IMR-90 (cell line): ENCODE data around the gene HOXA10. TPM values are rescaled to one million over a fixed set of nuclear protein-coding genes. Genes with fewer than 3 reads are reported as not detected.

Source experiments
- ATAC-seq: fragments of 200-7000 bp; cut with Tn5 transposase; 2 replicates; pipeline ENCODE4 v1.9.1; 2020; ENCODE audit warnings: low read depth, mild to moderate bottlenecking, moderate library complexity
- BruUV-seq: library from RNA; stranded (reverse); fragments of 400-500 nt; replicated peaks from 2 replicates; lab custom pipeline; 2021; lab: Mats Ljungman, UMichigan
- CTCF ChIA-PET: fragments of 300-600 bp; formaldehyde crosslinking; extraction: SDS; loops from one replicate; lab custom pipeline; 2021; ENCODE audit warnings: antibody characterized with exemption; lab: Yijun Ruan, JAX
- POLR2A ChIA-PET: fragments of 300-600 bp; sonication (Branson Sonifier 250); formaldehyde crosslinking; loops from one replicate; lab custom pipeline; 2022; ENCODE audit warnings: antibody characterized with exemption; ENCODE audit not compliant: unreplicated experiment; lab: Charles Lee
- DNase-seq: peaks from one replicate; pipeline ENCODE4 v3.0.0; 2013
- H2AFZ ChIP-seq: replicated peaks from 2 replicates; pipeline ENCODE3; 2013; ENCODE audit warnings: low read length, mild to moderate bottlenecking; ENCODE audit not compliant: poor library complexity
- H2AK5ac ChIP-seq: 2 replicates; pipeline ENCODE4 v1.6.1; 2013; ENCODE audit warnings: low read depth, low read length, inconsistent platforms
- H2AK9ac ChIP-seq: replicated peaks from 2 replicates; pipeline ENCODE3; 2013; ENCODE audit warnings: mild to moderate bottlenecking, low read depth, low read length, moderate library complexity; ENCODE audit not compliant: poor library complexity
- H2BK120ac ChIP-seq: 2 replicates; pipeline ENCODE4 v1.6.1; 2013; ENCODE audit warnings: low read depth, low read length, inconsistent platforms
- H2BK15ac ChIP-seq: 3 replicates; pipeline ENCODE4 v1.6.1; 2013; ENCODE audit warnings: low read depth, low read length, inconsistent platforms
- H2BK20ac ChIP-seq: 2 replicates; pipeline ENCODE4 v1.6.1; 2013; ENCODE audit warnings: low read depth, mild to moderate bottlenecking, inconsistent platforms, low read length, moderate library complexity
- H2BK5ac ChIP-seq: 2 replicates; pipeline ENCODE4 v1.6.1; 2013; ENCODE audit warnings: mild to moderate bottlenecking, low read depth, low read length, inconsistent platforms; ENCODE audit not compliant: poor library complexity, severe bottlenecking
- H3K14ac ChIP-seq: replicated peaks from 2 replicates; pipeline ENCODE4 v1.6.1; 2013; ENCODE audit warnings: low read depth, low read length, inconsistent platforms
- H3K18ac ChIP-seq: 2 replicates; pipeline ENCODE4 v1.6.1; 2013; ENCODE audit warnings: low read depth, low read length, control low read depth
- H3K23ac ChIP-seq: 2 replicates; pipeline ENCODE4 v1.6.1; 2013; ENCODE audit warnings: low read depth, low read length, inconsistent platforms
- H3K27ac ChIP-seq: 2 replicates; pipeline ENCODE4 v1.5.1; 2013; ENCODE audit warnings: mild to moderate bottlenecking, control low read depth, low read length; ENCODE audit not compliant: insufficient read depth
- H3K27me3 ChIP-seq: 2 replicates; pipeline ENCODE4 v1.6.1; 2013; ENCODE audit warnings: low read length; ENCODE audit not compliant: control insufficient read depth, insufficient read depth
- H3K36me3 ChIP-seq: 2 replicates; pipeline ENCODE4 v1.6.1; 2013; ENCODE audit warnings: low read length, mixed read lengths; ENCODE audit not compliant: control insufficient read depth, insufficient read depth
- H3K4ac ChIP-seq: 2 replicates; pipeline ENCODE4 v1.6.1; 2013; ENCODE audit warnings: low read depth, low read length, inconsistent platforms
- H3K4me1 ChIP-seq: 2 replicates; pipeline ENCODE4 v1.6.1; 2013; ENCODE audit warnings: low read length, mixed read lengths; ENCODE audit not compliant: control insufficient read depth, insufficient read depth
- H3K4me2 ChIP-seq: 2 replicates; pipeline ENCODE4 v1.6.1; 2013; ENCODE audit warnings: low read depth, mild to moderate bottlenecking, control low read depth, low read length, moderate library complexity
- H3K4me3 ChIP-seq: 2 replicates; pipeline ENCODE4 v1.5.1; 2013; ENCODE audit warnings: low read depth, mild to moderate bottlenecking, control low read depth, low read length, moderate library complexity; ENCODE audit not compliant: insufficient read depth
- H3K56ac ChIP-seq: 2 replicates; pipeline ENCODE4 v1.6.1; 2013; ENCODE audit warnings: low read length, inconsistent platforms; ENCODE audit not compliant: insufficient read depth; ENCODE audit errors: extremely low read depth
- H3K79me1 ChIP-seq, 2 experiments: 2 replicates each; pipeline ENCODE4 v1.6.1; 2013; ENCODE audit warnings: low read length in 2 of 2, inconsistent platforms in 1 of 2, low read depth in 1 of 2
- H3K9ac ChIP-seq: 2 replicates; pipeline ENCODE4 v1.6.1; 2013; ENCODE audit warnings: low read depth, low read length, control low read depth
- H3K9me1 ChIP-seq: 2 replicates; pipeline ENCODE4 v1.6.1; 2013; ENCODE audit warnings: low read length, inconsistent platforms; ENCODE audit not compliant: insufficient read depth
- H3K9me3 ChIP-seq: 2 replicates; pipeline ENCODE4 v1.6.1; 2013; ENCODE audit warnings: low read length; ENCODE audit not compliant: control insufficient read depth, insufficient read depth
- H4K20me1 ChIP-seq: 2 replicates; pipeline ENCODE4 v1.6.1; 2013; ENCODE audit warnings: low read length, inconsistent platforms; ENCODE audit not compliant: insufficient read depth
- H4K5ac ChIP-seq: 2 replicates; pipeline ENCODE4 v1.6.1; 2013; ENCODE audit warnings: mild to moderate bottlenecking, low read depth, low read length, control low read depth
- H4K8ac ChIP-seq, 2 experiments: 2 replicates each; pipeline ENCODE4 v1.6.1; 2013; ENCODE audit warnings: low read depth in 2 of 2, low read length in 2 of 2, control low read depth in 1 of 2, inconsistent platforms in 1 of 2
- H4K91ac ChIP-seq: 2 replicates; pipeline ENCODE4 v1.6.1; 2013; ENCODE audit warnings: low read depth, low read length, inconsistent platforms; ENCODE audit not compliant: insufficient read depth
- BHLHE40 ChIP-seq: fragments of 150-350 bp; IDR thresholded peaks from 2 replicates; pipeline ENCODE4 v1.6.1; 2016; ENCODE audit warnings: mild to moderate bottlenecking, low read depth, low read length
- CEBPB ChIP-seq: IDR thresholded peaks from 2 replicates; pipeline ENCODE4 v1.6.1; 2012; ENCODE audit warnings: low read depth, low read length, improper control_type of control experiment
- CHD1 ChIP-seq: IDR thresholded peaks from 2 replicates; pipeline ENCODE4 v1.6.1; 2012; ENCODE audit warnings: low read depth, low read length, improper control_type of control experiment
- ELK1 ChIP-seq: fragments of 150-350 bp; IDR thresholded peaks from 2 replicates; pipeline ENCODE4 v1.6.1; 2016; ENCODE audit warnings: low read depth, mild to moderate bottlenecking, low read length, moderate library complexity, borderline replicate concordance
- FOS ChIP-seq: fragments of 150-350 bp; IDR thresholded peaks from 2 replicates; pipeline ENCODE4 v1.6.1; 2016; ENCODE audit warnings: low read depth, low read length
- MAFK ChIP-seq: IDR thresholded peaks from 2 replicates; pipeline ENCODE4 v1.6.1; 2012; ENCODE audit warnings: low read depth, low read length, improper control_type of control experiment
- MAZ ChIP-seq: IDR thresholded peaks from 2 replicates; pipeline ENCODE4 v1.6.1; 2012; ENCODE audit warnings: low read depth, mild to moderate bottlenecking, low read length, improper control_type of control experiment, moderate library complexity, borderline replicate concordance
- MXI1 ChIP-seq: IDR thresholded peaks from 2 replicates; pipeline ENCODE4 v1.6.1; 2012; ENCODE audit warnings: low read depth, mild to moderate bottlenecking, low read length, moderate library complexity, borderline replicate concordance
- NFE2L2 ChIP-seq: fragments of 150-350 bp; IDR thresholded peaks from 2 replicates; pipeline ENCODE4 v1.6.1; 2016; ENCODE audit warnings: low read depth, mild to moderate bottlenecking, low read length
- POLR2A ChIP-seq: IDR thresholded peaks from 2 replicates; pipeline ENCODE4 v1.6.1; 2012; ENCODE audit warnings: mild to moderate bottlenecking, low read depth, low read length
- RAD21 ChIP-seq: IDR thresholded peaks from 2 replicates; pipeline ENCODE4 v1.6.1; 2012; ENCODE audit warnings: low read length, improper control_type of control experiment
- RCOR1 ChIP-seq: IDR thresholded peaks from 2 replicates; pipeline ENCODE4 v1.6.1; 2012; ENCODE audit warnings: mild to moderate bottlenecking, low read length, improper control_type of control experiment; ENCODE audit not compliant: insufficient replicate concordance
- RFX5 ChIP-seq: IDR thresholded peaks from 2 replicates; pipeline ENCODE4 v1.8.0; 2012; ENCODE audit warnings: low read depth, mild to moderate bottlenecking, low read length, moderate library complexity
- SMC3 ChIP-seq: fragments of 150-350 bp; IDR thresholded peaks from 2 replicates; pipeline ENCODE4 v1.6.1; 2016; ENCODE audit warnings: low read depth, mild to moderate bottlenecking, antibody characterized with exemption, low read length, moderate library complexity
- USF2 ChIP-seq: fragments of 150-350 bp; IDR thresholded peaks from 2 replicates; pipeline ENCODE4 v1.6.1; 2017; ENCODE audit warnings: mild to moderate bottlenecking, antibody characterized with exemption, low read length, low read depth
- WGBS, 2 experiments: methylation state at CpG; one replicate each; pipeline versions ENCODE4 v1.1.5 to v1.1.7; 2013; ENCODE audit warnings: missing lambda C conversion rate in 2 of 2; ENCODE audit not compliant: insufficient read length in 1 of 2; ENCODE audit errors: extremely low coverage in 2 of 2; 5-methylcytosine and 5-hydroxymethylcytosine counted together
- dilution Hi-C: fragments of 300-500 bp; cut with HindIII; formaldehyde crosslinking; loops from one replicate; pipeline ENCODE4 v1.14.3; 2018; ENCODE audit warnings: low sequenced_read_pairs; ENCODE audit not compliant: unreplicated experiment
- in situ Hi-C: fragments of 300-500 bp; cut with MboI; formaldehyde crosslinking; loops from 3 replicates; pipeline ENCODE4 v1.14.3; 2019; ENCODE audit warnings: low sequenced_read_pairs, inconsistent platforms, mixed read lengths
- intact Hi-C: fragments of 100-400 bp; cut with micrococcal nuclease; formaldehyde crosslinking; loops from 2 replicates; pipeline ENCODE4 v1.10.0; 2022
- polyA plus RNA-seq, 3 experiments: library from polyadenylated mRNA; depleted of rRNA; stranded (reverse); fragments of >200 nt; gene quantifications; 2 replicates each; pipeline ENCODE4 v1.2.3, GENCODE V29; 2012; ENCODE audit warnings: low replicate concordance in 1 of 3
- total RNA-seq: library from RNA; depleted of rRNA; stranded (reverse); fragments of >200 nt; gene quantifications from 2 replicates; pipeline ENCODE4 v1.2.3, GENCODE V29; 2012

Gene HOXA10
- total and polyA plus RNA-seq, 2 of the 4 experiments (the other 2 are of a cell fraction): 0.10 to 0.18 TPM

- no peak overlapping the region for H2AK9ac ChIP-seq
- H3K4me3 ChIP-seq: 0 out of 2 replicates have a peak overlapping the region, but pooled peaks have one; percentile 5
- no peak overlapping the region for H2BK15ac ChIP-seq
- in situ Hi-C loops (no loop called here), intact Hi-C loops (loop anchor here (1.0 to 5.0 kb wide), 4 partner anchors 366 to 812 kb away; partner anchors contain the start of gene HIBADH), dilution Hi-C loops (no loop called here)
- WGBS, 2 experiments: 6% methylated on average over 13 of the region's 32 CpGs; no CpG with 5 or more reads in 1 of the 2 experiments
- peaks cover 4% of the 10 kb centered on the region; the same call in 1 of the 2 replicates for H4K20me1 ChIP-seq
- no peak overlapping the region for H2AK5ac ChIP-seq
- no peaks in the 10 kb centered on the region for H3K36me3 ChIP-seq
- no peak overlapping the region for H3K14ac ChIP-seq
- CTCF ChIA-PET: interaction anchor here (0.8 to 1.2 kb wide), 6 partner anchors 31 to 708 kb away, joined by 3 read pairs; no protein-coding TSS in a partner anchor
- no peaks in the 10 kb centered on the region for H3K4me1 ChIP-seq
- H2BK5ac ChIP-seq: no peak overlapping the region
- no peak overlapping the region for H3K4ac ChIP-seq
- H3K9me1 ChIP-seq: no peaks in the 10 kb centered on the region
- H3K56ac ChIP-seq: no peak overlapping the region
- H4K8ac ChIP-seq: no peak overlapping the region
- no TSS peak for BruUV-seq
- H2AFZ ChIP-seq: peak overlapping the region; percentile 78
- no peak overlapping the region for H4K91ac ChIP-seq
- H2BK120ac ChIP-seq: no peak overlapping the region
- no peak overlapping the region for H3K23ac ChIP-seq
- no peak overlapping the region for H4K5ac ChIP-seq
- no peak overlapping the region for H3K18ac ChIP-seq
- no peaks in the 10 kb centered on the region for H3K79me1 ChIP-seq
- DNase-seq (peak; percentile 32), ATAC-seq (peak; percentile 91)
- H3K4me2 ChIP-seq: peak overlapping the region; percentile 46
- H2BK20ac ChIP-seq: no peak overlapping the region
- H3K27me3 ChIP-seq: peaks cover 95% of the 10 kb centered on the region
- H3K9ac ChIP-seq: no peak overlapping the region
- peaks cover 5% of the 10 kb centered on the region; the same call in 1 of the 2 replicates for H3K9me3 ChIP-seq
- no peak overlapping the region for H3K27ac ChIP-seq
- POLR2A ChIA-PET: no interaction called here
- TF ChIP-seq MAFK (no peak), RCOR1 (no peak), FOS (no peak), MXI1 (no peak), RAD21 (peak; percentile 57), RFX5 (no peak), CEBPB (no peak), BHLHE40 (no peak), SMC3 (peak; percentile 62), POLR2A (no peak), ELK1 (no peak), NFE2L2 (no peak), MAZ (no peak), USF2 (no peak), CHD1 (no peak)
Observed at GRCh38 chr7:27210441-27211083, 36.4 kb upstream of the HOXA10 start.
